Hepatocyte (in vitro differentiated cells): ENCODE measurements around the gene YJEFN3. TPM values are rescaled to one million over a fixed set of nuclear protein-coding genes. Genes with fewer than 3 reads are reported as not detected.

Source experiments
- DNase-seq: peaks from one replicate; pipeline ENCODE4 v3.0.0-alpha.2; 2016; ENCODE audit warnings: low spot score
- H2AFZ ChIP-seq: fragments of 200-600 bp; sonication (generic); 2 replicates; pipeline ENCODE4 v1.6.0; 2016; ENCODE audit warnings: antibody characterized with exemption, mild to moderate bottlenecking
- H3K27ac ChIP-seq: fragments of 200-600 bp; sonication (generic); 2 replicates; pipeline ENCODE4 v1.5.1; 2016; ENCODE audit warnings: mild to moderate bottlenecking
- H3K27me3 ChIP-seq: fragments of 200-600 bp; sonication (generic); 2 replicates; pipeline ENCODE4 v1.6.1; 2016
- H3K36me3 ChIP-seq: fragments of 200-600 bp; sonication (generic); replicated peaks from 2 replicates; pipeline ENCODE4 v1.5.1; 2016; ENCODE audit warnings: low read depth; ENCODE audit not compliant: insufficient read depth
- H3K4me1 ChIP-seq: fragments of 200-600 bp; sonication (generic); 2 replicates; pipeline ENCODE4 v1.5.1; 2016; ENCODE audit warnings: mild to moderate bottlenecking, moderate library complexity; ENCODE audit not compliant: insufficient read depth
- H3K4me2 ChIP-seq: fragments of 200-600 bp; sonication (generic); 2 replicates; pipeline ENCODE4 v1.6.0; 2016
- H3K4me3 ChIP-seq: fragments of 200-600 bp; sonication (generic); 2 replicates; pipeline ENCODE4 v1.5.1; 2016; ENCODE audit warnings: mild to moderate bottlenecking
- H3K79me2 ChIP-seq: fragments of 200-600 bp; sonication (generic); 2 replicates; pipeline ENCODE4 v1.6.0; 2017; ENCODE audit warnings: mild to moderate bottlenecking
- H3K9me2 ChIP-seq: fragments of 200-600 bp; sonication (generic); replicated peaks from 2 replicates; pipeline ENCODE4 v1.6.0; 2017; ENCODE audit warnings: mild to moderate bottlenecking; ENCODE audit not compliant: insufficient read depth
- H3K9me3 ChIP-seq: fragments of 200-600 bp; sonication (generic); 2 replicates; pipeline ENCODE4 v1.5.1; 2016; ENCODE audit warnings: low read depth, mild to moderate bottlenecking
- H4K20me1 ChIP-seq: fragments of 200-600 bp; sonication (generic); 2 replicates; pipeline ENCODE4 v1.6.0; 2016; ENCODE audit warnings: mild to moderate bottlenecking; ENCODE audit not compliant: insufficient read depth, poor library complexity, severe bottlenecking
- EZH2 ChIP-seq: fragments of 200-600 bp; sonication (generic); IDR thresholded peaks from 2 replicates; pipeline ENCODE4 v1.6.1; 2016; ENCODE audit warnings: antibody characterized with exemption, mild to moderate bottlenecking, borderline replicate concordance
- EZH2phosphoT487 ChIP-seq: fragments of 200-600 bp; sonication (generic); IDR thresholded peaks from one replicate; pipeline ENCODE4 v1.6.1; 2018; ENCODE audit warnings: antibody characterized with exemption, mild to moderate bottlenecking, low read depth, moderate library complexity; ENCODE audit not compliant: unreplicated experiment, severe bottlenecking
- WGBS: methylation state at CpG from one replicate; pipeline ENCODE4 v1.1.6; 2016; ENCODE audit warnings: low lambda C conversion rate; ENCODE audit errors: missing lambda C conversion rate; 5-methylcytosine and 5-hydroxymethylcytosine counted together
- polyA plus RNA-seq: library from polyadenylated mRNA; unstranded; fragments of >200 nt; fragmentation: Nextera tagmentation; extraction: Ambion mirVana; gene quantifications from 2 replicates; pipeline ENCODE4 v1.2.1, GENCODE V29; 2016
- total RNA-seq: library from RNA; depleted of rRNA; stranded (reverse); fragments of >200 nt; gene quantifications from 2 replicates; pipeline ENCODE4 v1.2.3, GENCODE V29; 2014
- TF ChIP-seq, protein P1 (sequence below): fragments of 200-600 bp; sonication (generic); IDR thresholded peaks from 2 replicates; pipeline ENCODE4 v1.5.1; 2016; ENCODE audit warnings: antibody characterized with exemption, mild to moderate bottlenecking; ENCODE audit not compliant: poor library complexity

YJEFN3 gene
- total and polyA plus RNA-seq, 2 experiments from 2014 or later = 3.0 to 12.5 TPM

DNA sequence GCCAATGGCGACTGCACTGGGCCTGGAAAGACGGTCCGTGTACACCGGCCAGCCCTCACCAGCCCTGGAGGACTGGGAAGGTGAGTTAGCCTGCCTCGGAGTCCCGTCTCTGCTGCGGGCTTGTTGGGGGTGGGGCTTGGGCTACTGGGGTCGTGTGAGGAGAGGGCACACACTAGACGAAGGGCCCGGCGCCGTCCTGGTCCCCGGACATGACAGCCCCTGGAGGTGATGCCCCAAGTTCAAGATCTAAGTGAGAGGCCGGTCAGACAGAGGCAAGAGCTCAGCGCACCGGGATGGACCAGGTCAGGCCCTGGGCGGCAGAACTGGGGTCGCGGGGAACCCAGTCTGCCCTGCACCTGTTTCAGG, 11.0 kb downstream of the YJEFN3 start:
- Histone ChIP-seq H3K36me3 (no peaks in the 10 kb centered on the region), H2AFZ (no peak overlapping the region), H3K4me1 (peaks cover 13% of the 10 kb centered on the region), H3K4me2 (no peak overlapping the region), H3K27me3 (no peaks in the 10 kb centered on the region), H4K20me1 (no peaks in the 10 kb centered on the region), H3K9me3 (no peaks in the 10 kb centered on the region), H3K4me3 (no peak overlapping the region), H3K79me2 (no peaks in the 10 kb centered on the region), H3K27ac (no peak overlapping the region), H3K9me2 (no peaks in the 10 kb centered on the region)
- WGBS = 85% methylated on average over 15 of the region's 19 CpGs
- no peak for DNase-seq
- TF ChIP-seq, protein P1, sequence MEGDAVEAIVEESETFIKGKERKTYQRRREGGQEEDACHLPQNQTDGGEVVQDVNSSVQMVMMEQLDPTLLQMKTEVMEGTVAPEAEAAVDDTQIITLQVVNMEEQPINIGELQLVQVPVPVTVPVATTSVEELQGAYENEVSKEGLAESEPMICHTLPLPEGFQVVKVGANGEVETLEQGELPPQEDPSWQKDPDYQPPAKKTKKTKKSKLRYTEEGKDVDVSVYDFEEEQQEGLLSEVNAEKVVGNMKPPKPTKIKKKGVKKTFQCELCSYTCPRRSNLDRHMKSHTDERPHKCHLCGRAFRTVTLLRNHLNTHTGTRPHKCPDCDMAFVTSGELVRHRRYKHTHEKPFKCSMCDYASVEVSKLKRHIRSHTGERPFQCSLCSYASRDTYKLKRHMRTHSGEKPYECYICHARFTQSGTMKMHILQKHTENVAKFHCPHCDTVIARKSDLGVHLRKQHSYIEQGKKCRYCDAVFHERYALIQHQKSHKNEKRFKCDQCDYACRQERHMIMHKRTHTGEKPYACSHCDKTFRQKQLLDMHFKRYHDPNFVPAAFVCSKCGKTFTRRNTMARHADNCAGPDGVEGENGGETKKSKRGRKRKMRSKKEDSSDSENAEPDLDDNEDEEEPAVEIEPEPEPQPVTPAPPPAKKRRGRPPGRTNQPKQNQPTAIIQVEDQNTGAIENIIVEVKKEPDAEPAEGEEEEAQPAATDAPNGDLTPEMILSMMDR = no peak
- TF ChIP-seq EZH2 = no peak

DNA sequence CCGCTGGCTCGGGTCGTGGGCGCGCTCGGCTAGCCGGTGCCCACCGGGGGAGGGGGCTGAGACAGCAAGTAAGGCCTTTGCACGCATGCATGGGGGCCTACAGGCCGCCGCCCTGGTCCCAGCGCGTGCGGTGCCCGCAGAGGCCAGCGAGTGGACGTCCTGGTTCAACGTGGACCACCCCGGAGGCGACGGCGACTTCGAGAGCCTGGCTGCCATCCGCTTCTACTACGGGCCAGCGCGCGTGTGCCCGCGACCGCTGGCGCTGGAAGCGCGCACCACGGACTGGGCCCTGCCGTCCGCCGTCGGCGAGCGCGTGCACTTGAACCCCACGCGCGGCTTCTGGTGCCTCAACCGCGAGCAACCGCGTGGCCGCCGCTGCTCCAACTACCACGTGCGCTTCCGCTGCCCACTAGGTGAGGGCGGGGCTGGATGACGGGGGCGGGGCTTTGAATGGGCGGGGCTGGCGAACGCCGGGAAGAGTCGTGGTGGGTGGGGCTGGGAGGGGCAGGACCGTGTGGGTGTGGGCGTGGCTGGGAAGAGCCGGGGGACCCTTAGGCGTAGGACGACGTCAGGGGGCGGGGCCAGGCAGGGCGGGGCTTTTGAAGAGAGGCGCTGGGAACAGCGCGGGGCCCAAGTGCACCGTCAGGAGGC, 11.5 kb downstream of the YJEFN3 start:
- no peak overlapping the region for H2AFZ ChIP-seq

DNA sequence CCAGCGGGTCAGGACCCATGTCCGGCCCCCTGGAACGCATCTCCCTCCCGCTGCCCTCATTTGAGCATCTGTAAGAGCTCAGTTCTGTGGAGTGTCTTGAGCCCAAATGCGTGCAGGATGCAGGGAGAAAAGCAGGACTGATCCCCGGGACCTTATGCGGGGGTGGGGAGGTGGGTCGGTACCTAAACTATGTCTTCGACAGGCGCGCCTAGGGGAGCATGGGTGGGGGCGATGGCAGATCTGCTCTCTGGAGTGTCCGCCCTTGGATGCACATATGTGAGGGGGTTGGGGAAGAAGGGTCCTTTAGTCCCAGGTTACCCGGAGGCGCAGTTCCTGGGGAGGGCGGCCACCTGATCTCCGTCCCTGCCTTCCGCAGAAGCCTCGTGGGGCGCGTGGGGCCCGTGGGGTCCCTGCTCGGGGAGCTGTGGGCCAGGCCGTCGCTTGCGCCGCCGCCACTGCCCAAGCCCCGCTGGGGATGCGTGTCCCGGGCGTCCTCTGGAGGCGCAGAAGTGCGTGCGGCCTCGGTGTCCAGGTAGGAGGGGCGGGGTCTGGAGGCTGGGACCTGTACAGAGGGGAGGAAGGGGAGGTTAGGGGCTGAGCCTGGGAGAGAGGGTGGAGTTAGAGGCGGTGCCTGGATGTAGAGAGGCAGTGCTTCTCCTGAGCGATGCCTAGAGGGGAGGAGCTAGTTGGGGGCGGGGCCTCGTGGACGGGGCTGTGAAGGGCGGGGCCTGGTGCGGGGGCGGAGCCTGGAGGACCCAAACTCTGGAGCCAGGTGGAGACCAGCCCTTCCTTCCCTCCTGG, 12.2 kb downstream of the YJEFN3 start:
- WGBS = 67% methylated on average over 25 of the region's 45 CpGs
- Histone ChIP-seq H4K20me1 (no peaks in the 10 kb centered on the region), H3K27me3 (no peaks in the 10 kb centered on the region), H3K9me3 (no peaks in the 10 kb centered on the region), H3K4me1 (peaks cover 13% of the 10 kb centered on the region), H3K9me2 (no peaks in the 10 kb centered on the region), H3K79me2 (no peaks in the 10 kb centered on the region), H3K36me3 (no peaks in the 10 kb centered on the region), H3K4me3 (no peak overlapping the region), H3K27ac (no peak overlapping the region), H2AFZ (no peak overlapping the region), H3K4me2 (peak overlapping the region; percentile 62)
- TF ChIP-seq, protein P1 = no peak
- TF ChIP-seq EZH2 (no peak), EZH2phosphoT487 (no peak)
- peak; percentile 64 for DNase-seq

More for the DNA sequence above, 11.5 kb downstream of the YJEFN3 start:
- H3K27ac ChIP-seq = no peak overlapping the region
- no peaks in the 10 kb centered on the region for H3K9me2 ChIP-seq
- peak; percentile 53 for DNase-seq
- 91% methylated on average over 37 of the region's 74 CpGs for WGBS
- no peaks in the 10 kb centered on the region for H3K79me2 ChIP-seq
- H4K20me1 ChIP-seq = no peaks in the 10 kb centered on the region
- TF ChIP-seq EZH2 = no peak
- TF ChIP-seq EZH2phosphoT487 = no peak
- TF ChIP-seq, protein P1 = no peak
- no peaks in the 10 kb centered on the region for H3K9me3 ChIP-seq
- no peaks in the 10 kb centered on the region for H3K27me3 ChIP-seq
- H3K4me2 ChIP-seq = peak overlapping the region; percentile 62
- no peak overlapping the region for H3K4me3 ChIP-seq
- H3K36me3 ChIP-seq = no peaks in the 10 kb centered on the region
- H3K4me1 ChIP-seq = peaks cover 13% of the 10 kb centered on the region
